HG03575 (cell line): ENCODE data around the gene PTCH2.
"Not testable (repeated sequence)": the region's sequence is repeated elsewhere in the genome, so short reads cannot be mapped to it uniquely, and the experiment has no call there.

Experiments
- ATAC-seq: cut with Tn5 transposase; IDR thresholded peaks from one replicate; pipeline ENCODE4 v1.9.1; 2021; ENCODE audit not compliant: unreplicated experiment, insufficient number of reproducible peaks, low FRiP score; ENCODE audit errors: extremely low read depth

The PTCH2 gene

DNA sequence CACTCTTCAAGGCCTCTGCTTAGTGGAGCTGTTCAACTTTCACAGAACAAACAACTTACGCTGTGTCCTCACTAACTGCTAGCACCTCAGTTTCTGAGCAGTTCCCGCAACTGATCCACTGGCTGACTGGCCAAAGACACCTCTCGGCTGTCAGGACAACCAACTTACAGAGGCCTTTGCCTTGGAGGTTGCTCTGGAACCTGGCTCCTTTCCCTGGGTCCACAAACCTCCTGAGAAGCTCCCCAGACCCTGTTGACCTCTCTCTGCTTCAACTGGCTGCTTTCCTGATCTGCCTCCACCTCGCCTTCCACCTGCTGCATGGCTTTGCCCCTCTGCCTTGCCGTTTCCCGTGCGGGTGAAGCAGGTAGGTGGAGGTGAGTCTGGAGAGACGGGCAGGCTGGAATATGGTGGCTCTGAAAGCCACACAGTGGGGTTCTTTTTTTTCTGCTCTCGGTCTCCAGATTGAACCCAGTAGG lies 21.8 kb downstream of the PTCH2 start:
- no peak for ATAC-seq

DNA sequence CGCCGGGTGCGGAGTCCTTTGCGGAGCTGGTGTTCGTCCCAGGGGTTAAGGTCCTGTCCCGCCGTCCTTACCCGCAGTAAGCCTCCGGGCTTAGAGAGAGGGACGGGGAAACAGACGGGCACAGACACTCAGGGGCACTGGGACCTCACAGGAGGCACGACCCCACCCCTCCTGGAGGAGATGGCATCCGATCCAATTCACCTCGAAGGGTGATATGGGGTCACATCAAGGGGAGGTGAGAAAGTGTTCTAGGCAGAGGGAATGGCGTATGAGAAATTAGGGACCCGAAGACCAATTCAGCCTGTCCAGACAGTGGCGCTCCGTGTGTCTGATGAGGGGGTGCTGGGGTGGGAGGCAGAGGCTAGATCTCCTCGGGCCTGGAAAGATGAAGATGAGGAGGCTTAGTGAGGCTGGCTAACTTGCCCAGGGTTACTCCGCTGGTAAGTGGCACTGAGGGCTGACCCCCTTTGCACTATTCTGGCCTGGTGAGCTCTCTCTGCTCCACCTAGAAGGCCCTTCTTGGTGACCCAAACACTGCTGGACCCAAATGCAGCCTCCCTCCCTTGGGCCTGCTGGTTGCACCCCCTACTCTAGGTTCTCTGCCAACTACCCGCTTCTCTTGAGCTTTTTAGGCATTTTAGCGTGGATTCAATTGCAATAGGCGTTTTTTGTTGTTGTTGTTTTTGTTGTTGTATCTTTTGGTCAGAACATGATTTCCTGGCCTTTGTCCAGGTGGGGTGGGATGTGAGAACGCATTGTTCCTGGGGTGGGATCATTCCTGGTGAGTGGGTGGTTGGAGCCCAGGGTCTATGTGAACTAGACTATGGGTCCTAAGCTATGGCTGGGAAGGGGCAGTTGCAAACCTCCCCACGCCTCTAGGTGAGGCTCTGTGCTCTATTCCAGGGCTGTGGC lies 22.5 kb downstream of the PTCH2 start:
- ATAC-seq: no peak

DNA sequence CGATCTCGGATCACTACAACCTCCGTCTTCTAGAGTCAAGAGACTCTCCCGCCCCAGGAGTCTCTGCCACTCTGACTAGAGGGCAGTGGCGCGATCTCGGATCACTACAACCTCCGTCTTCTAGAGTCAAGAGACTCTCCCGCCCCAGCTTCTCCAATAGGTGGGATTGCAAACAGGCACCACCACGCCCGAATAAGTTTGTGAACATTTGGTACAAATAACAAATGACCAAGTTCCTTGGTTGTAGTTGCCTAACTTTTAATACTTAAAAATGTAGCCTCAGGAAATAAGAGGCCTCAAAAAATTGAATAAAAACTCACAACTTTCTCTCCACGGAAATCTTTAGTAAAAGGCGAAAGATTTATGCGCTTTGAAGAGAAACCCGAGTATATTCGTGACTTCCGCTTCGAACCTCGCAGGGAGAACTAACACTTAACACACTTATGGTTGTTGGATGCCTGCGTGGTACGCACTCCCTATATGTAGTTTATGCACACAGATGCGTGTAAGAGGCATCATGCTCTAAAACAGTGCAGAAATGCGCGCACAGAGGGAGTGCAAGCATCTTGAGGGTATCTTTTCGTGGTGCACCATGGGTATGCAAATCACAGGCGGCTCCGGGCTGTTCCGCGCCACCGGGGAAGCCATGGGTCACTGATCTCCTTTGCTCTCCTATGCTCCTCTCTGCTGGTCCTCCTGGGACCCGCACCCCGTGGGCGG lies 23.3 kb downstream of the PTCH2 start:
- peak; percentile 36 for ATAC-seq

DNA sequence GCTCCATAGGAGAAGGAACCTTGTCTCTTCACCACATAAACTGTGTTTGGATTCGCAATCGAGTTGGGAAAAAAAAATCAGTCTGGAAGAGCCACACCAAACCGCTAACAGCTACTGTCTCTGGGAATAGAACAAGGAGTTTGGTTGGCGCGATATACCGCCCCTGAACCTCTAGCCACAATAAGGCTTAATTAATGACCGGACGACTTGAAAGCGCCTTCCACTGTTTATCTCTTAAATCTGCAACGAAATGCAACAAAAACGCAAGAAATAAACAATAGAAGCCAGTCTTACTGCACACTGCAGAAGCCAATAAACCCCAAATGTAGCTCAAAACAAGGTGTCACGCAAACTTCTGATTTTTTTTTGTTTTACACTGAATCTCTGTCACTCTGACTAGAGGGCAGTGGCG lies 23.9 kb downstream of the PTCH2 start:
- ATAC-seq: peak; percentile 25

DNA sequence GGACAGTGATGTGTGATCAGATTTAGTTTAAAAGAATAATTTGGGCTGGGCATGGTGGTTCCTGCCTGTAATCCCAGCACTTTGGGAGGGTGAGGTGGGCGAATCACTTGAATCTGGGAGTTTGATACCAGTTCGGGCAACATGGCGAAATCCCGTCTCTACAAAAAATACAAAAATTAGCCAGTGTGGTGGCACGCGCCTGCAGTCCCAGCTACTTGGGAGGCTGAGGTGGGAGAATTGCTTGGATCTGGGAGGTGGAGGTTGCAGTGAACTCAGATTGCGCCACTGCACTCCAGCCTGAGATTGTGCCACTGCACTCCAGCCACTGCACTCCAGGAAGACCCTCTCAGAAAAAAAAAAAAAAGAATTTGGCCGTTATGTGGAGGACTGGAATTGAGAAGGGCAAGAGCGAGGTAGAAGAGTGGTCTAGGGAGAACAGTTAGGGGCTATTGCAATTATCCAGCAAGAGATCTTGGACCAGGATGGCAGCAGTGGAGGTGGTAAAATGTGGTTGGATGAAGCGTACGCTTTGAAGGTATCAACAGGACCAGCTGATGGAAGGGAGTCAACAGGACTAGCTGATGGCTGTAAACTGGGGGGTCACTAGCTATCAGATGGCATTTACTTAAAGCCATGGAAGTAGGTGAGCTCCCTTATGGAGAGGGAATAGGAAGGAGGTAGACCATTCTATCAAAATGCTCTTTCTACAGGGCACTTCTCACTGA lies 25.1 kb downstream of the PTCH2 start:
- no peak for ATAC-seq

DNA sequence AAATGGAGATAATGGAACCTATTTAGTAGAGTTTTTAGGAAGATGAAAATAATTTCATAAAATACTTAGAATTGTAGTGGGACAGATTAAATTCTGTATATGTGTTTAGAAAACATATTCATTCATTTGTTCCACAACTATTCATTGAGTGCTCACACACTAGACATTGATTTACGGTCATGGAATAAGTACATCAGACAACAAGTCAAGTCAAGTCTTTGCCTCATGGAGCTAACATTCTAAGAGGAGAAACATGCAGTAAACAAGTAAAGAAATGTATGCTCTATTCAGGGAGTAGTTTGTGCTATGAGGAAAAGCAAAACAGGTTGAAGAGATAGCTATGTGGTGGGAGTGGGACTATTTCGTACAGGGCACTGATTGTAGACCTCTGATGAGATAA lies 25.7 kb downstream of the PTCH2 start:
- ATAC-seq: no peak

DNA sequence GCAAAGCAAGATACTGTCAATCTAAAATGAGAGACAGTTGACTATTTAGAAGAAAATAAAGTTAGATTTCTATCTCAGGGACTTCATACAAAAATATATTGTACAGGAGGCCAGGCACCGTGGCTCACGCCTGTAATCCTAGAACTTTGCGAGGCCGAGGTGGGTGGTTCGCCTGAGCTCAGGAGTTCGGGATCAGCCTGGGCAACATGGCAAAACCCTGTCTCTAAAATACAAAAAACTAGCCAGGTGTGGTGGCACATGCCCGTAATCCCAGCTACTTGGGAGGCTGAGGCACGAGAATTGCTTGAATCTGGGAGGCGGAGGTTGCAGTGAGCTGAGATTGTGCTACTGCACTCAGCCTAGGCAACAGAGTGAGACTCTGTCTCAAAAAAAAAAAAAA lies 27.1 kb downstream of the PTCH2 start:
- ATAC-seq: not testable (repeated sequence)

DNA sequence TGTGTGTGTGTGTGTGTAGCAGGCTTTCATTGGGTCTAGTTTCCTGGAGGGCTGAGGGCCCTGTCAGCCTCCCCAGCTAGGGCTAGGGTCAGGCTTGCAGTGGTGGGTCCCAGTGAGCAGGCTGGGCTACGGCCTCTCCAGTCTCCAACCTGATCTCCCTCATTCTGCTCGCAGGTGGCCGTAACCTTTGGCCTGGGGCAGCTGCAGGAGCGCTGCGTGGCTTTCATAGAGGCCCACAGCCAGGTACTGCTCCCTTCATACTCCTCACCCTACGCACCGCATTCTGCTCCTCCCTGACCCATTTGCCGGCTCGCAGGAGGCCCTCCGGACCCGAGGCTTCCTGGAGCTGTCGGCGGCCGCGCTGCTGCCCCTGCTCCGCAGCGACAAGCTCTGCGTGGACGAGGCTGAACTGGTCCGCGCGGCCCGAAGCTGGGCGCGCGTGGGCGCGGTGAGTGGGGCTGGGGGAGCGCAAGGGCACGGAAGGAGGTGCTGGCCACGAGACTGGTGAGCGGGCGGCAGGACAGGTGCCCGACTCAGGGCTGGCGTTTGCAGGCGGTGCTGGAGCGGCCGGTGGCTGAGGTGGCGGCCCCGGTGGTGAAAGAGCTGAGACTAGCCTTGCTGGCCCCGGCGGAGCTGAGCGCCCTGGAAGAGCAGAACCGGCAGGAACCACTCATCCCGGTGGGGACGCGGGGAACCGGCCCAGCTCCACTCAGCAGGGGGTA lies 30.1 kb downstream of the PTCH2 start:
- ATAC-seq: no peak

DNA sequence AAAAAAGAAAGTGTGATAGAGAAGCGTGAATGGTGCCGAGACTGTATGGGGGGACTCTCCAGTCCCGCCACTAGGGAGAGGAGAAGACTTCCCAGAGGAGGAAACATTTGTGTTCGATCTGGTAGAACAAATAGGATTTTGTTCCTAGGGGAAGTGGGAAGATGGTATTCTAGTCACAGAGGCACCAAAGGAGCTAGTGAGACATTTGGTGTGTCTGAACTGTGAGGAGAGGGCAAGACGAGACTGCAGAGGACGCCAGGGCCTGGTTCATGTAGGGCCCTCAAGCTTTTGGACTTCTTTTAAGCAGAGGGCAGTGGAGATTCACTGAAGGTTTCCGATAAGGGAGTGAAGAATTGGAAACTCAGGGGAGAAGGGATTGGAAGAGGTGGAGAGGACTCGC lies 31.8 kb downstream of the PTCH2 start:
- ATAC-seq: no peak

DNA sequence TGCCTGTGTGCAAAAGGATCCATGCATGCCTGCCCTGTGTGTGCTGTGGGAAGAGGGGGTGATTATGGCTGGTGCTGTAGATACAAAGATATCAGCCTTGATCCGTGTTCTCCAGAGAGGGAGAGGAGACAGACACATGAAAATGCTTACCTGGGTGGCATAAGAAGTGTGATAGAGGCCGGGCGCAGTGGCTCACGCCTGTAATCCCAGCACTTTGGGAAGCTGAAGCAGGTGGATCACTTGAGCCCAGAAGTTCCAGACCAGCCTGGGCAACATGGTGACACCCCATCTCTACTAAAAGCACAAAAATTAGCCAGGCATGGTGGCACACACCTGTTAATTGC lies 32.3 kb downstream of the PTCH2 start:
- ATAC-seq: not testable (repeated sequence)

DNA sequence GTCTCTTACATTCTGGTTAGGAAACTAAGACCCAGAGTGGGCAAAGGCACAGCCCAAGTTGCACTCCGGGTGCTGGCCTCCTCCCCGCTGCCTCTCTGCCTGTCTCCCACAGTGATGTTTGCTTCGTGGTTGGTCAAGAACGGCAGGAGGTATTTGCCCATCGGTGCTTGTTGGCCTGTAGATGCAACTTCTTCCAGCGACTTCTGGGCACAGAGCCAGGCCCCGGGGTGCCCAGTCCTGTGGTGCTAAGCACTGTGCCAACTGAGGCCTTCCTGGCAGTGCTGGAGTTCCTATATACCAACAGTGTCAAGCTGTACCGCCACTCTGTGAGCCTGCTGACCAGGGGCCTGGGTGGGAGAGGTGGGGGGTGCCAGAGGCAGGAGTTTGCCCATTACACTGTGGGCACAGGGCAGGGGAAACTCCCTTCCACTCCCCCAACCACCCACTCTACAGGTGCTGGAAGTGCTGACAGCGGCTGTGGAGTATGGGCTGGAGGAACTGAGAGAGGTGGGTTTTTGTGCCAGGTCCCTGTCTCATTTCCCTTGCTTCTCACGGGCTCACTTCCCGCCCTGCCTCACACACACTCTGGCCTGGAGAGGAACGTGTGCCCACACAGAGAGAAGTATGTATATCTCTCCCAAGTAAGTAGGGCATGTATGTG lies 32.8 kb downstream of the PTCH2 start:
- ATAC-seq: no peak

DNA sequence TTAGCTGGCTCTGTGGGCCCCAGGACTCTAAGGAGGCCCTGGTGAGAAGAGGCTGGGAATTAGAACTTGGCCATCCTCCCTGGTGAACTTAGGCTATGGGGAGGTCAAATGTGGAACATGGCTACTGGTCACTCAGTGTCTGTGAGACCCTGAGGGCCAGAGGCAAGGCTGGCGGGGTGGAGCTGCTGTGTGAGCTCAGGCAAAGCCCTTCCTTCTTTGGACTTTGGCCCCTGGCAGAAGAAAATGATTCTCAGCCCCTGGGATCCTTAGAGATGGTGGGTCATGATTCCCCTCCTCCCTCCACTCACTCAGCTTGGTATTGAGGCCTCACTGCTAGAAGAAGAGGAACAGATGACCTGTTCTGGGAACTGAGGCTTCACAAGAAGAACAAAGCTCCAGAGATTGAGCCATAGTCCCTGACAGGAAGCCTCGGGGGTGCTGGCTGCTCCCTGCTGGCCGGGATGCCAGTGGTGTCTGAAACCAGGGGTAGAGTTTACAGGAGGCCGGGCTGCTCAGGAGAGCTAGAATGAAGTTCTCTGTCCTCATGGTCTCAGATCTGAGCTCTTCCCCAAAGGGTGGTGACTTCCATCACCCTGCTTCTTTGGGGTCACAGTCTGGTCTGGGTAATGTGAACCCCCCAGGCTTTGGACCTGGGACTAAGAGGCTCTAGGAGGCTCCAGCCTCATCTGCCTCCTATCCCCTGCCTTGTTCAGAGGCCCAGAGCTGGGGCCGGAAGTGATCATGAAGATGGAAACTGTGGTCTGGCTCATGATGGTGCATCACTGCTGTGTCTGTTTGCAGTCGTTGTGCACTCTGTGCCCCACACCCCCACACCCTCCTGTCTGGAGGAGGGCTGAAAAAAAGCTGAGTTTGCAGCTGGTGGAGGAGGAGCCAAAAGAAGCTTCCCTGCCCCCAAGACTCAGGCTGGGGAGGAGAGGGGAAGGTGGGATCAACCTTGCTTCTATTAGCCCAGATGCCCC lies 33.8 kb downstream of the PTCH2 start:
- peak; percentile 22 for ATAC-seq

DNA sequence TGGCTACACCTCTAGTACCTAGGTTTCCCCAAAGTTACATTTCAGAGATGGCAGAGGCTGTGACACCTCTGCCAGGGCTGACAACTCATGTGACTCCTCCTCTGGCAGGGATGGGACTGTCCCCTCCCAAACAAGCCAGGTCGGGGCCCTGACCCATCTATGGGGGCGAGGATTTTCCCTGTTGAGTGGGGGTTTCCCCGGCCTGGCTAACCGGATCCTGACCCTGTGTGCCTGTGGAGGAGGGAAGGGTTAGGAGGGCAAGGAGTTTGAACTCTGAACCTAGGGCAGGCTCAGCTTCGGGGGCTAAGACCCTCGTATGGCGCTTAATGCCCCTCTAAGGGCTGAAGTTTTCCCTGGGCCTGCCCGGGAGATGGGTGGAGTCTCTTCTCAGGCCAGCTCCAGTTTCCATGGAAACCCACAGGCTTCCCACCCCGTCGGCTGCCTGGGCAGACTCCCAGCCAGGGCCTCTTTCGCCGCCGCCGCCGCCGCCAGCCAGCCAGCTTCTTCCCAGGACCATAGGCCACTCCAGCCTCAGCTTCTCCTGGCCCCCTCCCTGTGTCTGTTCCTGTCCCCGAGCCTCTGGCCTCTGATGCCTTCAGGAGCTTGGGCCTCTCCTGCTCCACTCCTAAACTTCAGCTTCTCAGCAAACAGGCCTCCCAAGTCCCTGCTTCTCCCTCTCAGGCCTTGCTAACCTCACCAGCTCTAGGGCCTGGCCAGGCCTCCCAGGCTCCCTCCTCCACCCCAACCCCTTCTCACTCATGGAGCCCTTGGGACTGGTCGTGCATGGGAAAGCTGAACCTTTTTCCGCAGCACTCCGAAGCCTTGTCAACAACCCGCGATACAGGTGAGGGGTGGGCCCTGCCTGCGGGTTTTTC lies 34.8 kb downstream of the PTCH2 start, which contains the start of gene BTBD19:
BTBD19 (plus strand) TSS at position 461 of the 875 bp plus-strand sequence; CDS start at position 759, 298 bp downstream.
- no peak for ATAC-seq

DNA sequence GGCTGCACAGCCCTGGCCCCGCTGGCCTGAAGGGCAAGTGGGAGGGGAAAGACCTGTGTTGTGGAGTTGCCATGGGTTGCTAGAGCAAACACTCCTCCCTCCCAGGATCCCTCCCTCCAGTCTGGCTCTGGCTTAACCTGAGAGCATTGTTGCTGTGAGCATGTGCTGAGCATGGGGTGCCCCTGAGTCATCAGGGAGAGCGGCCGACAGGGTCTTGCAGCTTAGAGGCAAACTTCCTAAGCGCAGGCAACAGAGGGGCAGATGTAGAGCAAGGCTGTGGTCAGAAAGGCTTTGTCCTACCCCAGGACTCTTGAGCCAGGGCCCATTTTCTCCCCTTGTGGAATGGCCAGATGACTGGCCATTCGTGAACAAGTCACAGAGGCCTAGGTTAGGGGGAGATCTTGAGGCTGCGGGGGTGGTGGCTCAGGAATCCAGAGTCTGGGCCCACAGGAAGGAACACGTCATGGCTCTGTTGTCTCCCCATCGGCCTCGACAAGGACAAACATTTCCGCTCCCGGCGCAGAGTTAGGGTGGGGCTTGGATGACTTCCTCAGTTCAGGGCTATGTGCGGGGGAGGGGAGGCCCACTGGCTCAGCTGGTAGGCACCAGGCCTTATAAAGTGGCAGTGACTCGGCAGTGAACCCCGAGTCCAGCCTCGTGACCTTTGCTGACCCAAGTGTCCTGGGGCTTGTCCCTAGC lies 35.5 kb downstream of the PTCH2 start:
- ATAC-seq: no peak

DNA sequence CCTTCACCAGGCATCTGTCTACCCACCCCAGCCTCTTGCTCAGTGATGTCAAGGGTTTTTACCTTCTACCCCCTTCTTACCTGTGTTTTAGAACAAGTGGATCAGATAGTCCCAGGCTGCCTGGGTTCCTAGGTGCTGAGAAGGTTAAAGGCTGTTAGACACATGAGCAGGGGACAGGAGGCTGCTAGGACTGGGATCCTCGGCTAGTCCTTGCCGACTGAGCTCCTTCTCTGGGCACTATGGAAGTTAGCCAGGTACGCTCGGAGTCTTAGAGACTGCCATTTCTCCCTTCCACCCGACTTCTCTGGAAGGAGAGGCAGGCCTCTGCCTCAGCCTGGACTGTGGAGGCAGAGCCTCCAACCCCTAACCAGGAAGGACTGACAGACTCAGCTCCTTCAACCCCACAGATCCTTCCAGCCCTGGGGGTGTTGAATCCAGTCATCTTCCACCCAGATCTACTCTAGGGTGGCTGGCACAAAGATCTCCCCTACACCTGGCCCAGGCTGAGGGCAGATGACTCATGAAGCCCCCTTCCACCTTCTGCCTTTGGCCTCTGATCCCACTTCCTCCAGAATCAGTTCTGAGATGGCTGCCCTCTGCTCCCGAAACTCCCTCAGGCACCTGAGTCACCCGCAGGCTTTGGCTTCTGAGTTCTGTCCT lies 36.2 kb downstream of the PTCH2 start, which contains the start of gene DYNLT4:
DYNLT4 (minus strand) TSS at position 648 of the 660 bp plus-strand sequence. CDS start 683 bp downstream, outside the sequence.
- ATAC-seq: no peak
